HG02884 (cell line): ENCODE measurements around the gene CFAP99.

Source experiments
- ATAC-seq: cut with Tn5 transposase; IDR thresholded peaks from one replicate; pipeline ENCODE4 v1.9.1; 2021; ENCODE audit warnings: mild to moderate bottlenecking, moderate library complexity; ENCODE audit not compliant: unreplicated experiment

CFAP99 gene

DNA sequence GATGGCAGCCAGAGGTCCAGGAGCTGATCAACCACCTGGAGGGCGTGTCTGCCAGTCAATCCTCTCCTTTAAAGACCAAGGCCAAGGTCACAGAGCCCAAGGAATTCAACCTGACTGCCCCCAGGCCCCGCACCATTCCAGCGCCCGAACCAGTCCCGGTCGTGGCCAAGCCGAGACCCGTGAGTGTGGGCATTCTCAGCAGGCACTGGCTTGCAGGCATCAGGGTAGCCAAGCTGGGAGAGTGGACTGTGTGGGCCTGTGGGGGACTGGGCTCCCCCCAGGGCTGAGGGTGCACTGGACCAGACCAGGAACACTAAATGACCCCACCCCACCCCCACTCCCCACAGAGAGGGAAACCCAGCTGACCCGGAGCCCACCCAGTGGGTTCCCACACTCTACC is 26.4 kb downstream of the CFAP99 start:
- no peak for ATAC-seq

DNA sequence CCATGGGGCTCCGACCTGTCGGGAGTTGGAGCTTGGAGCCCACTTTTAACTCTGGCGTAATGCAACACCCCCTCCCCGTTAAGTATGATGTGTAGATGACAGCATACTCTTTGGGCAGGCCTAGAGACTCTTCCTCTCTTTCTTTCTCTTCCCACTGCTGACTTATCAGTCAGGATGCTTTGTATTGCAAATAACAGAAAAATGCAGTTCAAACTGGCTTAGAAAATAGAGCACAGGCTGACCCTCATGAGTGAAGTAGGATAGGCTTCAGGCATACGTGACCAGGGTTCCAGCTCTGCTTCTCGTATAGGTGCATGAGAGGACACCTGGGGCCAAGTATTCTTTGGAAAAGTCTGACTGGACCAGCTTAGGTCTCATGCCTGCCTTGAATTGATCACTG is 26.8 kb downstream of the CFAP99 start:
- ATAC-seq, result no peak

DNA sequence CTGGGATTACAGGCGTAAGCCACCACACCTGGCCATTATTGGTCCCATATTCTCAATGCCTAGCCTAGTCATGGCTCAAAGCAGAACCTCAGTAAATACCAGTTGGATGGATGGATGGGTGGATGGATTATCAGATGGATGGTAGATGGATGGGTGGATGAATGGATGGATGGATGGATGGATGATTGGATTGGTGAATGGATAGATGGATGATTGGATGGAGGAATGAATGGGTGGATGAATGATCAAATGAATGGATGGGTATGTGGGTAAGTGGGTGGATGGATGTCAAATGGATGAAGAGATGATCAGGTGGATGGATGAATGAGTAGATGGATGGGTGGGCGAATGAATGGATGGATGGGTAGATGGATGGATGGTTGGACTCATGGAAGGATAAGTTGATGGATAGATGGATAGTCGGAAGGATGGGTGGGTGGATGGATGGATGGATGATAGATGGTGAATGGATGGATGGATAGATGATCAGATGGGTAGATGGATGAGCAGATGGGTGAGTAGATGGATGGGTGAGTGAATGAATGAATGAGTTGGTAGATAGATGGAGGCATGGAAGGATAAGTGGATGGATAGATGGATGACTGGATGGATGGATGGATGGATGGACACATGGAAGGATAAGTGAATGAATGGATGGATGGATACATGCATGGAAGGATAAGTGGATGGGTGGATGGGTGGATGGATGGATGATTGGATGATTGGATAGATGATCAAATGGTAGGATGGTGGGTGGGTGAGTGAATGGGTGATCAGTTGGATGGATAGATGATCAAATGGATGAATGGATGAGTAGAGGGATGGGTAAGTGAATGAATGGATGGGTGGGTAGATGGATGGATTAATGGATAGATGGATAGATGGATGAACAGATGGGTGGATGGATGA is 28.2 kb downstream of the CFAP99 start:
- ATAC-seq, result no peak

DNA sequence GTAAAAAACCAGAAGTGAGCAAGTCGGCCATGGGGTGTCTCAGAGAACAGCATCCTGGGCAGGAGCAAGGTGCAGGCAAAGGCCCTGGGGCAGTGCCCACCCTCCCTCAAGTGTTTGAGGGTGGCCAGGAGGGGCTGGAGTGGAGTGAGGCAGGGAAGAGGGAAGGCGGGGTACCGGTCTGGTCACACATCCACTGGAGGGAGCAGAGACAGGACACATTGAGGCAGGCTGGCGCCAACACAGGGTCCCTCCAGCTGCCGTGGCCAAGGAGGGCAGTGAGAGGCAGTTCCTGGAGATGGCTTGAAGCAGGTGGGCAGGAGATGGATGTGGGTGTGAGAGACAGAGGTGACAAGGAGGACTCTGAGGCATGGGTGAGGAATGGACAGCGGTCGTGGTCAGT is 29.8 kb downstream of the CFAP99 start:
- ATAC-seq, result no peak

DNA sequence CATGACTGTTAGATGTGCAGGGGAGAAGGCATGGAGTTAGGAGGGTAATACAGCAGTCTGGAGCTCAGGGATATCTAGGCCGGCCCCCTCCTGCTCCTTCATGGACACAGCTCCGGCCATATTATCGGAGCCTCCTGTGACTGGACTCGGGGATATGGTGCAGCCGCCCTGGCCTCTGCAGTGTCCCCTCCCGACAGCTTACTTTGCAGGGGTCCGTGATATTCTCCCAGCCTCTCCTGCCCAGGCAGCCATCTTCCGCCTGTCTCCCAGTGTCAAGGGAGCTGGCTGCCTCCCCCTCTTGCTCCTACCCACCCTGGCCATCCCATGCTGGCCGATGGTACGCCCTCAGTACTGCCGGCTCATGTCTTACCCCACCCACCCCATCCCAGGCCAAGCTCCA is 30.3 kb downstream of the CFAP99 start:
- ATAC-seq, result no peak

DNA sequence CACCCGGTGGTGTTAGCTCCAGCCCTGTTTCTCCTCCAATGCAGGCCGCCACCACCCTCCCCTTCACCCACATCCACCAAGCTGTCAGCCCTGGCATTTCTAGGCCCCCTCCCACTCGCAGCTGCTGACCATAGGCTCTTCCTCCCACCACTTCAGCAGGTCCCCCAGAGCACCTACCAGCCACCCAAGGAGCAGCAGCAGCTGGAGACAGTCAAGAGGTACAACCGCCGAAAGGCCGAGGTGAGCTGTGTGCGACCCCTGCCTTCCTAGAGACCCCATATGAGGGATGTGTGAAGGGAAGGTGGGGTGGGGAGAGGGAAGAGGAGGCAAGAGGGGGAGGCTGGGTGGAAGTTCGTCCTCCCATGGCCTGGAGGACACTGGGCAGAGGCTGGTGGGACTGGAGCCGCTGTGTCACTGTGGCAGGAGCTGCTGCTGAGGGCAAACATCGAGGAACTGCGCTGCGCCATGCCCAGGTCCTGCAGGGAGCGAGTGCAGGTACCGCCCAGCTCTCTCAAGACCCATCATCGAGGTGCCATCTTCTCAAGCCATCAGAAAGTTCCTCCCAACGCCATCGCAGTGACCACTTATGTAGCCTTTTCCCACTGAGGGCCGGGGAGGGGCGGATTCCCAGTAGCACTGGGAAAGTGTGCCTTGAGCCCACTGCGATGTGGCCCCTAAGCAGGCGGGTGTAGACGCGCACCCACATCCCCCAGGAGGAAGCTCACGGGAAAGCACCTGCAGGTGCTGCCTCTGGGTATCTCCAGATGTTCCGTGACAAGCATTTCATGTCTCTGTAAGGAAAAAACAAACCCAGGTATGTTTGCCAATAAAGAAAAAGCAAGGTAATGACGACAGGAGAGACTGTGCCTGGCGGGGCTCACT is 31.0 kb downstream of the CFAP99 start:
- ATAC-seq, result no peak

DNA sequence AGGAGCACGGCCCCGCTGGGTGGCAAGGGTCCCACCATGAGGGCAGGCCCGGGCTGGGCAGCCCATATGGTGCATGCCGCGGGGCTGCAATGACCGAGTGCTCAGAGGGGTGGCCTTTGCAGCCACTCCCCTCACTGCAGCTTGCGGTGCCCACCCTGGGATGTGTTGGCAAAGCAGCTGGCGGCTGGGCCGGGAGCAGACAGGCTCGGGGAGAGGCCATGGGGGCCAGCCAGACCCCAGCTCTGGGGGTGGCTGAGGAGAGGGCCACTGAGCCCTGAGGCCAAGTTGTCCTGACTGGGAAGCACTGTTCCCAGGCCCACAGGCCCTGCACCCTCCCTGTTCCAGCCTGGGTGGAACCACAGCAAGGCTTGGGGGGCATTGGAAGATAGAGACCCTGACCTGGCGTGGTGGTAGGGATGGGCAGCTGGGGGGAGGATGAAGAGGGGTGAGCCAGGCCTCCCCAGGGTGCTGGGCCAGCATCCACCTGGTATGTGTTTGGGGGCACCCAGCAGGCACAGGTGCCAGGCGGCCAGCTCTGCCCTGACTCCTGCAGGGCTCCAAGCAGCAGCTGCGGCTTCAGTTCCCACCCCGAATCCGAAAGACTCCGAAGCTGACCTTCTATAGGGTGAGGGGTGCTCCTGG is 31.8 kb downstream of the CFAP99 start:
- ATAC-seq, result no peak

DNA sequence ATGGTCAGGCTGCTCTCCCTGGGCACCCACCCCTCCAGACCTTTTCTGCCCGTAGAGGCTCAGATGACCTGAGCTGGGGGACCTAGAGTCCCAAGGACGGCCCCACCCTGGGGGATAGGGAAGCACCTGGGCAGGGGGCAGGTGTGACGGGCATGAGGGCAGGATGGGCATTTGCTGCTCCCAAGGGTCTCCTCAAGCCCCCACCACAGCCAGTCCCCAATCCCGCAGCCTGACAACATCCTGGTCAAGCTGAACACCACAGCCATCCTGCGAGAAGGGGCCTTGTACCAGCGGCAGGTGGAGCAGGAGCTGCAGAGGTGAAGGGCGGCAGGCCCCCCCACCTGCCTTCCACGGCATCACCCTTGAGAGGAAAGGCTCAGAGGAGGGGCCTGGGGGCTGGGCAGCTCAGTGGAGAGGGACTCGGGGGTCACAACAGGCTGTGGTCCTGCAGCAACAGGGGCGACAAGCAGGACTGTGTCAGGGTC is 32.3 kb downstream of the CFAP99 start:
- no peak for ATAC-seq

DNA sequence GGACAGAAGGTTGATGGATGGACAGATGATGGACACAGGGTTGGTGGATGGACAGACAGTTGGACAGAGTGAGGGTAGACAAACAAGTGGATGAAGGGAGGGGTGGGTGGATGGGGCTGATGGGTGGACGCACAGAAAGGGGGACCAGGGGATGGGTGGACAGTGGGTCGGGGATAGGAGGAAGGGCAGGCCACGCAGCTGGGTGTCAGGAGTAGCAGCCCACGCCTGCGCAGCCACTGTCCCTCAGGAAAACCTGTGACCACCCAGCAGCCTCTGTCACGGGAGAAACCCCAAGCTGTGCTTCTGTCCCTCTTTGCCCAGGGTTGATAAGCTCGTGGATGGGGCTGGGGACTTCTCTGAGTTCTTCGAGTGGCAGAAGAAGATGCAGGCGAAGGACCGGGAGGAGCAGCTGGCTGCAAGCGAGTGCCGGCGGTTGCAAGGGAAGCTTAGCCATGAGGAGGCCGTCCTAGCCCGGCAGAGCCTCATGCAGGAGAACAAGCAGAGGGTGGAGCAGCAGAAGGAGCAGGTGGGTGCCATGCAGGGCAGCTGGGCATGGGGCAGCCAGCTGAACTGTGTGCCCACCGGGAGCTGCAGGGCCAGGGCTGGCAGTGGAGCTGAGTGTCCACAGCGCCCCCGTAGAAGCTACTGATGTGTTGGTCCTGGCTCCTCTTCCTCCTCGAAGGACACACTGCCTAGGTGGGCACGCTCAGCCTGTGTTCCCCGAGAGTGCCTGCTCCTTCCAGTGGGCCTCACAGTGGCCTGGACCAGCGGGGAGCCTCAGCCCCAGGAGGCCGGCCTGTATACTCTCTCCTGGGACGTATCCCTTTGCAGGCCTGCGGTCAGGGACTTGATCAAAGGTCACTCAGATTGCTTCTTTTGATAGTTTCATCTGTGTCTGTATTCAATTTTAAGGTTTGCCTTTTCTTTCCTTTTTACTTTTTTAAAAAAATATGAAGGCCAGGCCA is 33.3 kb downstream of the CFAP99 start:
- ATAC-seq, result no peak

DNA sequence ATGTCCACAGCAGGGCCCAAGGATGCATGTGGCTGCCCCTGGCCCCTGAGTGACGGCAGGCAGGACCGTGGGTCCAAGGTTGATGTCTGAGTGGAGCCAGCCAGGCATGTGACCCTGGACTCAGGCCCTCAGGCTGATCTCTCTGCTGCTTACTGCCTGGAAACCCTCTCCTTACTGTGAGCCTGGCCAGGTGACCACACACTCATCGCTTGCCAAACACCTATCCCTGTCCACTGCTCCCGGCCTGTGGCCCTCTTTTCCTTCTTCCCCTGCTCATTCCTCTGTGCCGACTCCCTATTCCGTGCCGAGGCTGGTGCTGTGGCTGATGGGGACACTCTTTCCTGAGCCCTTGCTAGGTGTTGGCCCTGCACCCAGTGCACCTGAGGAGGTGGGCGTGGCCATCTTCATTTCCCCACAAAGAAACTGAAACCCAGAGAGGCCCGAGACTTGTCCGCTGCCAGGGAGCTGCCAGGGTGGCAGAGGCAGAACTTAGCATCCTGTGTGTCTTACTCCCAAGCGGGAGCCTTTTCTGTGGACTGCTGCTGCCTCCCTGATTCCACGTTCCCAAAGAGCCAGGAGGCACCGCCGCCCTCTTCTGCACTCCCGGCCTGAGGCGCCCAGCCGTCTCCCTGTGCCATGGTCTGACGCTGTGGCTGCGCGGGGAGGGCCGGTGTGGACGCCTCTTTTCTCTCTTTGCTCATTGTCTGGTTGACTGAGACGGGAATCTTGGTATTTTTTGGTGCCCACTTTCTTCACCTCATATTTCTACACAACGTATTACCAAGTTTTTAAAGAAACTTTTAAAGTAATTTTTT is 38.9 kb downstream of the CFAP99 start:
- no peak for ATAC-seq

DNA sequence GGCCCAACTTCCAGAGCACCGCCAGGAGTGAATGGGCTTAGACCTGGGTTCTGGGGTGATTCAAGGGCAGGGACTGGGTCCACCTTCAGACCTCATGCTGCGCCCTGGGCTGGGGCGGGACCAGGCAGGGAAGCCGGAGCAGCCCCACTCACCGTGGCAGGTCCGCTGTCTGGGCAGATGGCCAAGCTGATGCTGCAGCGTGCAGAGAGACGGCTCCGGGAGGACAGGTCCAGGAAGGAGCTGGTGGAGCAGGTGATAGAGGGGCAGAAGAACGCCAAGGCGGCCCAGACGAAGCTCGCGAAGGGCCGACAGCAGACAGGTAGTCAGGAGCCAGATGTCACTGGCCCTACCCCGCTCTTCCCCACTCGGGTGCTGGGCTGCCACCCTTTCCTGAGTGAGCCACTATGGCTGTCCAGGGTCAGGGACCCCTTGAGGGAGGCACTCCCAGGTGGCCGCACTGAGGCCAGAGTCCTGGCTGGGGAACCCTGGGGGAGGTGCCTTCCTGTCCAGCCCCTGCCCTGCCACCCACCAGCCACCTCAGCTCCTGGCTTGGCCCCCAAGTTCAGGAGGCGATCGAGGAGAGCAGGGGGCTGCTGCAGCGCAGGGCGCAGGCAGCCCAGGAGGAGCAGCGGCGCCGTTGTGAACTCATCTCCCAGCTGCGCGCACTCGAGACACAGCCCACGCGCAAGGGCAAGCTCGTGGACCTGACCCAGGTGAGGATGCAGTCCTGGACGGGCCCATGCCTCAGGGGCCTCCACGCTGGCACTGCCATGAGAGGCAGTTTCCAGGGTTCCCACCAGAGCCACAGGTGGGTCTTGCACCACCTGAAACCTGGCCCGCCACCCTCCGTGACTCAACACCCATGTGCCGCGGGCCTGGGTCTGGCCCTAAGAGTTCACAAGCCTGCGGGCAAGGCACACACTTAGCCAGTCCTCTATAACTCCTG is 40.1 kb downstream of the CFAP99 start:
- ATAC-seq, result no peak

DNA sequence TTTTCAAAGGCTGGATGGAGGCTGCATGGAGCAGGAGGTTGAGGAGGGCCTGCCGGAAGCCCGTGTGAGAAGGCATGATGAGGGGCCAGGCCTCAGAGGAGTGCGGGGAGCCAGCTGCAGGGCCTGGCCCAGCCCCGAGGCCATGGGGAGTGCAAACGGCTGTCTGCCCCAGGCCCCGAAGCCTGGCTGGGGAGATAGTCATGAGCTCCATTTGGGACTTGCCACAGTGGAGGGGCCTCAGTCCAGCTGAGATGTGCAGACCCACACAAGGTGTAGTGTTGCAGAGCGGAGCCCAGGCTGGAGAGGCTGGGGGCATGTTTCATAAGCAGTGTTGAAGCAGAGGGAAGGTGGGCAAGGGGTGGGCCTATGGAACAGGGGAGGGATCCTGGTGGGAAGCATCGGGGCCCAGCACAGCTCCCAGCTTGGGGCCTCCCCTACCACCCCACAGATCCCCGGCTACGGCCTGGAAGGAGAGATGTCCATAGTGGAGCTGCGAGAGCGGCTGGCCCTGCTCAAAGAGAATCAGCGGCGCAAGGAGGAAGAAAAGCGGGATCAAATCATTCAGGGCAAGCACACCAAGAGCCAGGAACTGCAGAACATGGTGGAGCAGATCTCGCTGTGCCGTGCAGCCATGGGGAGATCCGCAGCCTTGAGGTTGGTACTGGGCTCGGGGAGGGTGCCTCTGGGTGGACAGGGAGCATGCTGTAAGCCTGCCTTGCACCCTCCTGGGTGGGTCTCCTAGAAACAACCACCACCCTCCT is 41.0 kb downstream of the CFAP99 start:
- ATAC-seq, result no peak

DNA sequence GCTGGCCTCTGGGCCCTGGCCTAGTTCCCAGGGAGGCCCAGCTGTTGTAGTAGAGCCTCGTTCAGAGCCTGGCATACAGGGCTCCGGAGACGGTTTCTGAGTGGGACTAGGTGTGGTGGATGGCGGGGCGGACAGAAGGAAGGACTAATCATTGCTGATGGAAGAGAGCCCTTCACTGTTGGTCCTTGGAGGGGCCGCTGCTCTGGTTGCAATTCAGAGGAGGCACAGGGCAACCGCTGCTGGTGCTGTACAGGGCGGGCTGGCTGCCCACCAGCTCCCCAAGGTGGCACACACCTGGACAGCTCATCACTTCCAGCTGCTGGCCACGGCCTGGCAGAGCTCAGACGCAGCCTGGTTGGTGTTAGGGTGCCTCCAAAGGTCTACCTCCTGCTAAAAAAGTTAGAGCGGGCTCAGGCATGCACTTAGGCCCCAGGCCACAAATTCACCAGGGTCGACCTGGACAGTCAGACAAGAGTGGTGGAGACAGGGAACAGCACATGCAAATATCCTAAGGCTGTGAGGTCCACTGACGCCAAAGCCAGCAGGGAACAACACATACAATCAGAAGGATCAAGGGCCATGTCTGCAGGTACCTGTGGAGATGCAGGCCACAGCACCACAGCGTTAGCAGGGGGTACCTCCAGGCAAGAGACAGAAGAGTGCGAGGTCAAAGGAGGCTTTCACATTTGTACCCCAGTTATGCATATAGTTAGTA is 42.6 kb downstream of the CFAP99 start:
- ATAC-seq, result no peak

DNA sequence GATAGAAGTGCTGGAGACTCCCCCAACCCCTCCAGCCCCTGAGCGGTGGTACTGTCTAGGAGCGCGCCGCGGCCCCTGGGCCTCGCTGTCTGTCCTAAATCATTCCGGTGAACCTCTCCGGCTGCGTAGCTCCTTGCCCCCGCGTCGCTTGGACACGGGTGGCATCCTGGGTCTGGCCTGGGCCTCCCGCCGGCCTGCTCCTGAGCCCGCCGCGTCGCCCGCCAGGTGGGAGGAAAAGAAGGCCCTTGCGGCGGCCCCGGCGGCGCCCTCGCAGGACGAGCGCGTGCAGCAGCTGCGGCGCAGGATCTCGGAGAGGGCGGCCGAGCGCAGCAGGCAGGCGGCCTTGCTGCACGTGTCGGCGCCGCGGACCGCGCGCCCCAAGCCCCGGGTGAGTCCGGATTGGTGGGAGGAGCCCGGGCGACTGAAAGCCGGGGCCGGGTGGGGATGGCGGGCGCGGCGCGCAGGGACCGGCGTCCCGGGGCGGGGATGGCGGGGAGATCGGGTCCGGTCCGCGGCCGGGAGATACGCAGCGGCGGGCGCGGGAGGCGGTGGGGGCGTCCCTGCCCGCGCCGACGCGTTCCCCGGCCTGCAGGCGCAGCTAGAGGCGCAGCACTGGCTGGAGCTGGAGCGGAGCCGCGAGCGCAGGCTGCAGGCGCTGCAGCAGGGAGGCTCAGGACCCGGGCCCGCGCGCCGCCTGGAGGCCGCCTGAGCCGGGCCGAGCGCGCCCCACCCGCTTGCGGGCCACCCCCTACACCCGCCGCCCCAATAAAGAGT is 43.6 kb downstream of the CFAP99 start:
- no peak for ATAC-seq

DNA sequence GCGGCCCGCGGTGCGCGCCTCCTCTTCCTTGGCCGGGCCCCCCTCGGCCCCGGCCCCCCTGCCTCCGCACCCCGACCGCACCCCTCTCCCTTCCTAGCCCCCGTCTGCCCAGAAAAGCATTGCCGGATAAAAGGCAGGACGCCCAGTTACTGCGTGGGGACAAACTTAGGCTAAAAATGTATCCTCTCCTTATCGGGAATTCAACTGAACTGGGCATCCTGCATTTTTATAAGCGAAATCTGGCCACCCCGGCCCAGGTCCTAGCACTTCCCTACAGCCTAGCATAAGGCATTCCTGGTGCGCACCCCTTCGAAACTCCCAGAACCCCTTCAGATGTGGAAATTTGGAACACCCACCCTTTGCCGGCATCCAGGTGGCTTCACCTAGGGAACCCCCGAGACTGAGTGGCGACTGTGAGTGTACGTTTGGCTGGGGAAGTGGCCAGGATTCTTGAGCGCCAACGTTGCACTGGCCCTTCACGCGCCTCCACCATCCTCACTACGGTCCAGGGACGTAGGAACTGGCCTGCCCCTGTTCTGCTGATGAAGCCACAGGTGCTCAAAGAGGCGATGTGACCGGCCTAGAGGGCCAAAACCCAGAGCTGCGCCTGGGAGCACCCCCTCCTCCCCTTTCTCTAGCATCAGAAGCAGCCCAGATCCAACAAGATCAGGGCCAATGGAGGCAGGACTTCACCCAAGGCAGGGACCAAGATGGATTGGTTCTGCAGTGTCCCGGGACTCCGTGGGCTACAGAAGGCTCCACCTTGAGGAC is 44.4 kb downstream of the CFAP99 start:
- ATAC-seq, result no peak
